ENCODE measurements around the gene ZDHHC19.

DNA sequence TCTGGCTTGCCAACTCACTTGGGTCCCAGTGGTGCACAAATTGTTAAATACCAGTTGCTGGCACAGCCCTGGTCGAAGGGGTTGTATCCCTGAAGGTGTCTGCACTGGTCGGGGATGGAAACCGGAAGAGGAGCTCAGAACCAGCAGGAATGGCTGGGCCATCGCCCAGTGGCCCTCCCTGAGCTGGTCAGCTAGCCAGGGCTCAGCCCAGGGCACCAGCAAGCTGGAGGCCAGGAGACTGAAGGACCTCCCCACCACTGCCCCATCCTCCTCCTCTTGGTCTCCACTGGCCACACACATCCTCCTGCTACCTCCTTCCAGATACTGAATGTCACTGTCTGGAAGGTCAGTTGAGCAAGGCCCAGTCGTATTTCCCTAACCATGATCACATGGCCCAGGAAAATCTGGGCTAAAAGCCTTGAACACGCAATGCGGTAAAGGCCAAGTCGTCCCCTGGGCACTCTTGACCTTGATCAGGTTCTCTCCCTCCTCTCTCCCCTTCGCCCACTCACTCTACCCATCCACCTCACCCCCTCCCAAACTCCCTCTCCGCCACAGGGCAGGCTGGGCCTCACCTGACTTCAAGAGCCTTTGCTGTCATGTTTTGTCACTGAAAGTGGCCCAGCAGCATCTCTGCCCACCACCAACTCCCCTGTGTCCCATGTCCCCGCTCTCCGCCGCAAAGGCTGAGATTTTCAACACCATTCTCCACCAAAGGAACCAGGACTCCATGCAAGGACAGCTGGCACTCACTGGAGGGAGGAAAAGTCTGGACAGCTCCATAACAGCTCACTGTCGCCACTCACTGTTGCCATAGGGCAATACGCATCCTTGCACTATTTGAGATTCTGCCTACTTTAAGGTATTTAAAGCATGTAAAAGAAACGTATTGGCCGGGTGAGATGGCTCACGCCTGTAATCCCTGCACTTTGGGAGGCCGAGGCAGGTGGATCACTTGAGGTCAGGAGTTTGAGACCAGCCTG is 12.1 kb downstream of the ZDHHC19 start:
- TF ChIP-seq, protein P1, sequence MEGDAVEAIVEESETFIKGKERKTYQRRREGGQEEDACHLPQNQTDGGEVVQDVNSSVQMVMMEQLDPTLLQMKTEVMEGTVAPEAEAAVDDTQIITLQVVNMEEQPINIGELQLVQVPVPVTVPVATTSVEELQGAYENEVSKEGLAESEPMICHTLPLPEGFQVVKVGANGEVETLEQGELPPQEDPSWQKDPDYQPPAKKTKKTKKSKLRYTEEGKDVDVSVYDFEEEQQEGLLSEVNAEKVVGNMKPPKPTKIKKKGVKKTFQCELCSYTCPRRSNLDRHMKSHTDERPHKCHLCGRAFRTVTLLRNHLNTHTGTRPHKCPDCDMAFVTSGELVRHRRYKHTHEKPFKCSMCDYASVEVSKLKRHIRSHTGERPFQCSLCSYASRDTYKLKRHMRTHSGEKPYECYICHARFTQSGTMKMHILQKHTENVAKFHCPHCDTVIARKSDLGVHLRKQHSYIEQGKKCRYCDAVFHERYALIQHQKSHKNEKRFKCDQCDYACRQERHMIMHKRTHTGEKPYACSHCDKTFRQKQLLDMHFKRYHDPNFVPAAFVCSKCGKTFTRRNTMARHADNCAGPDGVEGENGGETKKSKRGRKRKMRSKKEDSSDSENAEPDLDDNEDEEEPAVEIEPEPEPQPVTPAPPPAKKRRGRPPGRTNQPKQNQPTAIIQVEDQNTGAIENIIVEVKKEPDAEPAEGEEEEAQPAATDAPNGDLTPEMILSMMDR (IDR thresholded peaks at IDR 0.05; ENCODE audit: borderline replicate concordance, extremely low read depth, low read length, poor library complexity, severe bottlenecking) = peak; percentile 59
- TF ChIP-seq EZH2 (IDR thresholded peaks at IDR 0.05; ENCODE audit: borderline replicate concordance, low read depth, low read length, severe bottlenecking) = no peak

All from DND-41 (cell line).